Measurements from ENCODE around the gene COMMD6.

DNA sequence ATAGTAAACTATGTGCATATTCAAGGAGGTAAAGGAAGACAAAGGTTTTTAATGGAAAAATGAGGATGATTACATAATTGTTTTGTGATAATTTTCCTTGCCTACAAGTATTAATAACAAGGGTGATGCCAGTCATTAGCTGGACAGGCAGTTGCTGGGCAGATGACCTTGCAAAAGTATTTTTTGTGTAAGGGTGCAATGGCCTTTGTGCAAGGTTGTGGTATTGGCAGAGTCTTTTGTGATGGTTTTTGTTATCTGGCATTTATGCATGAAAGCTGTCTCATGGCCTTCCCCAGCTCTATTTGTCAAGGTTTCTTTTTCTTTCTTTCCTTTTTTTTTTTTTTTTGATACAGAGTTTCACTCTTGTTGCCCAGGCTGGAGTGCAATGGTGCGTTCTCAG is 4.3 kb upstream of the COMMD6 start:
- TF ChIP-seq, protein P1, sequence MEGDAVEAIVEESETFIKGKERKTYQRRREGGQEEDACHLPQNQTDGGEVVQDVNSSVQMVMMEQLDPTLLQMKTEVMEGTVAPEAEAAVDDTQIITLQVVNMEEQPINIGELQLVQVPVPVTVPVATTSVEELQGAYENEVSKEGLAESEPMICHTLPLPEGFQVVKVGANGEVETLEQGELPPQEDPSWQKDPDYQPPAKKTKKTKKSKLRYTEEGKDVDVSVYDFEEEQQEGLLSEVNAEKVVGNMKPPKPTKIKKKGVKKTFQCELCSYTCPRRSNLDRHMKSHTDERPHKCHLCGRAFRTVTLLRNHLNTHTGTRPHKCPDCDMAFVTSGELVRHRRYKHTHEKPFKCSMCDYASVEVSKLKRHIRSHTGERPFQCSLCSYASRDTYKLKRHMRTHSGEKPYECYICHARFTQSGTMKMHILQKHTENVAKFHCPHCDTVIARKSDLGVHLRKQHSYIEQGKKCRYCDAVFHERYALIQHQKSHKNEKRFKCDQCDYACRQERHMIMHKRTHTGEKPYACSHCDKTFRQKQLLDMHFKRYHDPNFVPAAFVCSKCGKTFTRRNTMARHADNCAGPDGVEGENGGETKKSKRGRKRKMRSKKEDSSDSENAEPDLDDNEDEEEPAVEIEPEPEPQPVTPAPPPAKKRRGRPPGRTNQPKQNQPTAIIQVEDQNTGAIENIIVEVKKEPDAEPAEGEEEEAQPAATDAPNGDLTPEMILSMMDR (conservative IDR thresholded peaks at IDR 0.05; ENCODE audit: low read length) = no peak
- no peak for TF ChIP-seq EZH2phosphoT487 (IDR thresholded peaks at IDR 0.05; ENCODE audit: borderline replicate concordance)

All from Loucy (cell line).